ENCODE results near the gene PDE4A. TPM values are rescaled to one million over a fixed set of nuclear protein-coding genes. Genes with fewer than 3 reads are reported as not detected.

Gene PDE4A
- total and polyA plus RNA-seq, 10 of the 15 experiments (the other 5 are each of a cell fraction or from before 2014, with no cell fraction given), result 0.24 to 13.3 (median 4.9) TPM

DNA sequence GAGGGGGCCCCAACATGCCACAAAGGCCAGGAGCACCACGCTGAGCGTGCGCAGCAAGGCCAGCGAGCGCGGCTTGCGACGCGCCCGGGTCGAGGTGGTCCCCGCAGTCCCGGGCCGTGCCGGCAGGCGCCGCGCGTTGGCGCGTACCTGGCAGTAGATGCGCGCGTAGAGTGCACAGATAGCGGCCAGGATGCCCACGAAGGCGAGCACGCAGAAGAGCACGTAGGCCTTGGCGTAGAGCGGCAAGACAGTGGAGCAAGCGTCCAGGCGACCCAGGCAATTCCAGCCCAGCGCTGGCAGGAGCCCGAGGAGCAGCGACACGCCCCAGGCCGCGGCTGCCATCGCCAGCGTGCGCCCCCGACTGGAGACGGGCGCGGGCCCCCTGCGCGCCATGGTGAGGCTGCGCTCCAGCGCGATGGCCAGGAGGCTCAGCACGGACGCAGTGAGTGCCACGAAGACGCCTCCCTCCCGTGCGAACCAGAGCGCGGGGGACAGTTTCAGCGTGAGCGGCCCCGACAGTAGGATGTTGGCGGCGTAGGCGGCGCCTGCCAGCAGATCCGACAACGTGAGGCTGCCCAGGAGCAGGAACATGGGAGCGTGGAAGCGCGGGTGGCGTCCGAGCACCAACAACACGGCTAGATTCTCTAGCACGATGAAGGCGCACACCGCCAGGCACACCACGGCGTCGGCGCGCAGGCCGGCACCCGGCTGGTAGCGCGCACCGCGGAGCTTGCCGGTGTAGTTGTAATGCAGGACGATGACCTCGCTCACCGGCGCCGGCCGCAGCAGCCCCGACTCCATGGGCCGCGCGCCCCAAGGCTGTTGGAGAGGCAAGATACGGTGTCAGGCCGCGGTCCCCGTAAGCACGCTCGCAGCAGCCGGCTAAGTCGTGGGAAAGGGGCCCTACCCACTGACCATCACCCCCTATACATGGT, 94.1 kb downstream of the PDE4A start:
- no peak overlapping the region for H3K4me3 ChIP-seq
- H2AFZ ChIP-seq (ENCODE audit: control insufficient read depth, low read depth, low read length), result no peak overlapping the region; the same call in 1 of the 2 replicates
- H3K9ac ChIP-seq (ENCODE audit: control insufficient read depth, insufficient read depth, low read length), result no peak overlapping the region
- RAD21 ChIA-PET (ENCODE audit: unreplicated experiment), result no interaction called here
- TF ChIP-seq RBBP5 (conservative IDR thresholded peaks at IDR 0.05) (no peak), NRF1 (conservative IDR thresholded peaks at IDR 0.05; ENCODE audit: low read depth, low read length) (no peak), HDAC6 (IDR thresholded peaks at IDR 0.05; ENCODE audit: unreplicated experiment) (peak; percentile 74)
- TF ChIP-seq, protein P1, sequence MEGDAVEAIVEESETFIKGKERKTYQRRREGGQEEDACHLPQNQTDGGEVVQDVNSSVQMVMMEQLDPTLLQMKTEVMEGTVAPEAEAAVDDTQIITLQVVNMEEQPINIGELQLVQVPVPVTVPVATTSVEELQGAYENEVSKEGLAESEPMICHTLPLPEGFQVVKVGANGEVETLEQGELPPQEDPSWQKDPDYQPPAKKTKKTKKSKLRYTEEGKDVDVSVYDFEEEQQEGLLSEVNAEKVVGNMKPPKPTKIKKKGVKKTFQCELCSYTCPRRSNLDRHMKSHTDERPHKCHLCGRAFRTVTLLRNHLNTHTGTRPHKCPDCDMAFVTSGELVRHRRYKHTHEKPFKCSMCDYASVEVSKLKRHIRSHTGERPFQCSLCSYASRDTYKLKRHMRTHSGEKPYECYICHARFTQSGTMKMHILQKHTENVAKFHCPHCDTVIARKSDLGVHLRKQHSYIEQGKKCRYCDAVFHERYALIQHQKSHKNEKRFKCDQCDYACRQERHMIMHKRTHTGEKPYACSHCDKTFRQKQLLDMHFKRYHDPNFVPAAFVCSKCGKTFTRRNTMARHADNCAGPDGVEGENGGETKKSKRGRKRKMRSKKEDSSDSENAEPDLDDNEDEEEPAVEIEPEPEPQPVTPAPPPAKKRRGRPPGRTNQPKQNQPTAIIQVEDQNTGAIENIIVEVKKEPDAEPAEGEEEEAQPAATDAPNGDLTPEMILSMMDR (IDR thresholded peaks at IDR 0.05 in 2 of 3, conservative IDR thresholded peaks at IDR 0.05 in 1 of 3; ENCODE audit: control insufficient read depth in 2 of 3, extremely low read depth in 1 of 3, insufficient read depth in 1 of 3, low read depth in 3 of 3, low read length in 3 of 3), result 0 out of 6 replicates have a peak, but pooled peaks of 1 of the 3 experiments have one; percentile 4
- peaks cover 13% of the 10 kb centered on the region for H3K4me1 ChIP-seq (ENCODE audit: control insufficient read depth, insufficient read depth, low read length)
- SMC1A ChIA-PET (ENCODE audit: uncharacterized antibody, unreplicated experiment), result interaction anchor here (0.5 kb wide), 1 partner anchor 280 kb away, joined by 3 read pairs; no protein-coding TSS in a partner anchor
- CTCF ChIA-PET, result no interaction called here
- H3K9me3 ChIP-seq (replicated peaks; ENCODE audit: control insufficient read depth, insufficient read depth, low read length), result no peaks in the 10 kb centered on the region
- POLR2A ChIA-PET, result no interaction called here
- ATAC-seq (peak; percentile 64), DNase-seq (ENCODE audit: low read depth, low spot score) (no peak), FAIRE-seq (no peak)
- no peaks in the 10 kb centered on the region for H3K36me3 ChIP-seq (ENCODE audit: control insufficient read depth in 2 of 2, insufficient read depth in 2 of 2, low read length in 1 of 2)
- 48% methylated on average over 98 of the region's 107 CpGs for WGBS (ENCODE audit: insufficient coverage, insufficient replicate concordance, low lambda C conversion rate, missing lambda C conversion rate)
- no TSS peak for BruUV-seq (replicated peaks)
- no peak overlapping the region for H3K4me2 ChIP-seq (ENCODE audit: control insufficient read depth, insufficient read depth)
- peaks cover 12 to 26% of the 10 kb centered on the region in 2 experiments for H3K27me3 ChIP-seq (replicated peaks in 1 of 2; ENCODE audit: control insufficient read depth in 2 of 2, insufficient read depth in 2 of 2, low read length in 1 of 2)
- H4K20me1 ChIP-seq (ENCODE audit: control insufficient read depth, insufficient read depth), result no peaks in the 10 kb centered on the region
- in situ Hi-C loops (cut with MboI) (no loop called here), intact Hi-C loops (cut with micrococcal nuclease; ENCODE audit: unreplicated experiment) (no loop called here)
- H3K27ac ChIP-seq (ENCODE audit: control insufficient read depth, insufficient read depth), result no peak overlapping the region
- H3K79me2 ChIP-seq (ENCODE audit: control insufficient read depth, insufficient read depth, low read length), result no peaks in the 10 kb centered on the region

All from GM12878 (cell line).